22Rv1 (cell line): ENCODE results near the gene VEGFB.

Experiments
- ZFX ChIP-seq: fragments of 450-650 bp; IDR thresholded peaks from 2 replicates; pipeline ENCODE4 v1.6.1; 2017; ENCODE audit warnings: antibody characterized with exemption, borderline replicate concordance
- TF ChIP-seq, protein P1 (sequence below): fragments of 450-650 bp; IDR thresholded peaks from 2 replicates; pipeline ENCODE4 v1.5.1; 2017; ENCODE audit warnings: mild to moderate bottlenecking

DNA sequence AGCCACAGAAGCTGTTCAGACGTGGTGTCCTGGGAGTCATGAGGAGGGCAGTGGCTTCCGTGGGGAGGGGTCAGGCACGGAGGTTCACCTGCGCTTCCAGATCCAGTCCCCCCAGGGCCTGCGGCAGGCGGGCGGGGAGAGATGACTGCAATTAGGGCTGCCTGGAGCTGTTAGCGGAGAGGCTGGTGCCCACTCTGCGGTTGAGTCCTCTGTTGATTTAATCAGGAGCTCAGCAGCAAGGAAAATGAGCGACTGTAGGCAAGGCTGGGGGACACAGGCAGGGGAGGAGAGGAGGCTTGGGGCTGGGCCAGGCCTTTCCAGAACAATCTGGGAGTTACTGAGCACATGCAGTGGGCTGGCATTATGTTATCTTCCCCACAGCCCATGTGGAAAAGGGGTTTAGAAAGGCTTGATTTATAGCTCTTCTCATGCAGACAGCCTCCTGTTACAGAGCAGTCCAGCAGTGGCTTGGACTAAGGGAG is 30.0 kb downstream of the VEGFB start:
- TF ChIP-seq, protein P1, sequence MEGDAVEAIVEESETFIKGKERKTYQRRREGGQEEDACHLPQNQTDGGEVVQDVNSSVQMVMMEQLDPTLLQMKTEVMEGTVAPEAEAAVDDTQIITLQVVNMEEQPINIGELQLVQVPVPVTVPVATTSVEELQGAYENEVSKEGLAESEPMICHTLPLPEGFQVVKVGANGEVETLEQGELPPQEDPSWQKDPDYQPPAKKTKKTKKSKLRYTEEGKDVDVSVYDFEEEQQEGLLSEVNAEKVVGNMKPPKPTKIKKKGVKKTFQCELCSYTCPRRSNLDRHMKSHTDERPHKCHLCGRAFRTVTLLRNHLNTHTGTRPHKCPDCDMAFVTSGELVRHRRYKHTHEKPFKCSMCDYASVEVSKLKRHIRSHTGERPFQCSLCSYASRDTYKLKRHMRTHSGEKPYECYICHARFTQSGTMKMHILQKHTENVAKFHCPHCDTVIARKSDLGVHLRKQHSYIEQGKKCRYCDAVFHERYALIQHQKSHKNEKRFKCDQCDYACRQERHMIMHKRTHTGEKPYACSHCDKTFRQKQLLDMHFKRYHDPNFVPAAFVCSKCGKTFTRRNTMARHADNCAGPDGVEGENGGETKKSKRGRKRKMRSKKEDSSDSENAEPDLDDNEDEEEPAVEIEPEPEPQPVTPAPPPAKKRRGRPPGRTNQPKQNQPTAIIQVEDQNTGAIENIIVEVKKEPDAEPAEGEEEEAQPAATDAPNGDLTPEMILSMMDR: no peak
- TF ChIP-seq ZFX: no peak
